ENCODE results near the gene FDXR. TPM values are rescaled to one million over a fixed set of nuclear protein-coding genes. Genes with fewer than 3 reads are reported as not detected.

FDXR gene, protein sequence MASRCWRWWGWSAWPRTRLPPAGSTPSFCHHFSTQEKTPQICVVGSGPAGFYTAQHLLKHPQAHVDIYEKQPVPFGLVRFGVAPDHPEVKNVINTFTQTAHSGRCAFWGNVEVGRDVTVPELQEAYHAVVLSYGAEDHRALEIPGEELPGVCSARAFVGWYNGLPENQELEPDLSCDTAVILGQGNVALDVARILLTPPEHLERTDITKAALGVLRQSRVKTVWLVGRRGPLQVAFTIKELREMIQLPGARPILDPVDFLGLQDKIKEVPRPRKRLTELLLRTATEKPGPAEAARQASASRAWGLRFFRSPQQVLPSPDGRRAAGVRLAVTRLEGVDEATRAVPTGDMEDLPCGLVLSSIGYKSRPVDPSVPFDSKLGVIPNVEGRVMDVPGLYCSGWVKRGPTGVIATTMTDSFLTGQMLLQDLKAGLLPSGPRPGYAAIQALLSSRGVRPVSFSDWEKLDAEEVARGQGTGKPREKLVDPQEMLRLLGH
- 4.8 TPM for polyA plus RNA-seq (2013)

DNA sequence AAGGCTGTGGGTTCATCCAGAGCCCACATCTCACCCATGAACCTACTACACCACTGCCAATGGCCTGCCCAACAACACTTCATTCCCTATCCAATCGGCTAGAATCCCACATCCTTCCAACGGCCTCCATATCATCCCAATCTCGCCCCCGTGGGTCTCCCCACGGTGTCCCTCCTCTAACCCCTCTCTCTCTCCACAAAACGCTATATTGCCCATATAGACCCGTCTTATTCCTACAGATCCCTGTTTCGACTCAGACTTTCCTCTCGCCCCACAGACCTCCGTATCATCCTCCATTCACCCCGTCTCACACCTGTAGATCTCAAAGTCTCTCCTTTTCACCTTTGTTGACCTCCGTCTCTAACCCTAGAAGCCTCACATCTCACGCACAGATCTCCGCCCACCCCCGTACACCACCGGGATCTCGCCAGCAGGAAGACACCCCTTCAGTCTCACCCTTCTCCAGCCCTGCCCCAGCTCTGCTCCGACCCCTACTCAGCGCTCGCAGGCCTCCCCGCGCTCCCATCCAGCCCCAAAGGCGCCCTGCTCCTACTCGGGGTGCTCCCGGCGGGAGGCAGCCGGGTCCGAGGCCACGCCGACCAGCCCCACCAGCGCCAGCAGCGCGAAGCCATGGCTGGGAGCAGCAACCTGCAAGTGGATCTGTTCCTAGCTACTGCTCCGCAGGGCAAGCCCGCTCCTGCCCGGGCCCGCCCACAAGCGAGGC lies at the start of gene FDXR:
Gene FDXR, minus strand, starts transcription at position 682 of the 724 bp plus-strand sequence. Its CDS starts 50 bp downstream, at position 632.
- Histone ChIP-seq H3K9me3 (ENCODE audit: control extremely low read depth in 1 of 5, control insufficient read depth in 4 of 5, insufficient read depth in 2 of 5, low read depth in 1 of 5, low read length in 4 of 5) (no peaks in the 10 kb centered on the region), H3K4me1 (ENCODE audit: control extremely low read depth in 1 of 4, control insufficient read depth in 4 of 4, insufficient read depth in 4 of 4, low read length in 3 of 4) (peaks cover 4 to 29% (median 13%) of the 10 kb centered on the region in 4 experiments), H3K4me3 (ENCODE audit: control insufficient read depth in 1 of 7, extremely low read depth in 1 of 7, insufficient read depth in 4 of 7, low read depth in 2 of 7, low read length in 6 of 7) (peak within 1 kb of the TSS; percentile 68 to 95 (median 85)), H3K27ac (ENCODE audit: insufficient read depth in 1 of 2, low read depth in 1 of 2, low read length in 2 of 2, poor library complexity in 1 of 2, severe bottlenecking in 2 of 2) (peak within 1 kb of the TSS; percentile 86 to 94), H3K36me3 (ENCODE audit: control insufficient read depth in 4 of 4, insufficient read depth in 4 of 4, low read length in 3 of 4) (no peaks in the 10 kb centered on the region), H3K27me3 (replicated peaks in 2 of 5; ENCODE audit: control insufficient read depth in 4 of 5, insufficient read depth in 5 of 5, low read length in 4 of 5) (no peaks in the 10 kb centered on the region)
- POLR2A ChIA-PET = interaction anchor here (0.6 to 1.4 kb wide), 2 partner anchors 61 to 398 kb away, joined by 3 read pairs; partner anchors contain the start of gene MIF4GD
- CTCF ChIA-PET = interaction anchor here (0.9 to 5.0 kb wide), 5 partner anchors 9 to 81 kb away, joined by 3 to 20 read pairs (median 7); partner anchors contain the start of gene GRIN2C
- WGBS (ENCODE audit: insufficient coverage) = 8% methylated on average over 38 of the region's 38 CpGs
- no peak for DNase-seq

DNA sequence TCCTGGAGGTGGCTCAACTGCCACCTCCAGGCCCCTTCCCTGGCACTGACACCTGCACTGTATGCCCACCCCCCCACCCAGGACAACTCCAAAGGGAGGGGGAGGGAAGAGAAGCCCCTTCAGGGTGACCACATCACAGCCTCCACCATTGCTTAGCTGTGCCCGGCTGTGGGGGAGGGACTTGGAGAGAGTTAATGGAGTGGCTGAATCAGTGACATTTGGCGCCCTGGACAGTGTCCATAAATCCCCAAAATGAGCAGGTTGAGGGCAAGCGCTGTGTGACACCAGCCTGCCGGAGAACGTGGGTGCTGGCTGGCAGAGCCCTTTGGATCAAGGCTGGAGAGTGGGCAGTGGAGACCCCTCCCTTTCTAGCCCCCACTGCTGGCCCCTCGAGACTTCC lies 49.4 kb upstream of the FDXR start:
- ChIA-PET POLR2A (no interaction called here), CTCF (interaction anchor here (2.1 to 6.2 kb wide), 4 partner anchors 22 to 40 kb away, joined by 6 to 64 read pairs (median 36); no protein-coding TSS in a partner anchor)
- Histone ChIP-seq H3K27me3 (replicated peaks in 2 of 5; ENCODE audit: control insufficient read depth in 4 of 5, insufficient read depth in 5 of 5, low read length in 4 of 5) (peaks cover 0 to 79% (median 35%) of the 10 kb centered on the region in 5 experiments), H3K9me3 (ENCODE audit: control extremely low read depth in 1 of 5, control insufficient read depth in 4 of 5, insufficient read depth in 2 of 5, low read depth in 1 of 5, low read length in 4 of 5) (no peaks in the 10 kb centered on the region), H3K4me3 (ENCODE audit: control insufficient read depth in 1 of 7, extremely low read depth in 1 of 7, insufficient read depth in 4 of 7, low read depth in 2 of 7, low read length in 6 of 7) (no peak overlapping the region), H3K27ac (ENCODE audit: insufficient read depth in 1 of 2, low read depth in 1 of 2, low read length in 2 of 2, poor library complexity in 1 of 2, severe bottlenecking in 2 of 2) (no peak overlapping the region), H3K36me3 (ENCODE audit: control insufficient read depth in 4 of 4, insufficient read depth in 4 of 4, low read length in 3 of 4) (no peaks in the 10 kb centered on the region), H3K4me1 (ENCODE audit: control extremely low read depth in 1 of 4, control insufficient read depth in 4 of 4, insufficient read depth in 4 of 4, low read length in 3 of 4) (peaks cover 0 to 33% (median 30%) of the 10 kb centered on the region in 4 experiments)
- WGBS (ENCODE audit: insufficient coverage) = 76% methylated on average over 5 of the region's 6 CpGs
- no peak for DNase-seq

DNA sequence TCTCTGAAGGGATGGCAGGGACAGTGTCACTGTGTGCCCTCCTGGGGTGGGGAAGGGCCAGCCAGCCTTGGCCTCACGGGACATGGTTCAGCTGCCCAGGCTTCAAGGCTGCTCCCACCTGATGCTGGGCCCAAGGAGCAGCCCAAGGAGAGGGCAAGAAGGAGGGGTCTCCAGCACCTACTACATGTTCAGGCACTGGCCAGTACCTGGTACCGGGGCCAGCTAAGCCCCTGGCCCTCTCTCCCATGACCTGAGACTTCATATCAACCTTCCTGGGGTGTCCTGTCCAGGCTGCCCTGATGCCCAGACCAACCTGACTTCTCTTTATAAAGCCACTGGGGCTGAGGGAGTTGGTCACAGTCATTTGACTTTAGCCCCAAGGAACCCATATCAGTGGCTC lies 49.0 kb upstream of the FDXR start:
- H3K9me3 ChIP-seq (ENCODE audit: control extremely low read depth in 1 of 5, control insufficient read depth in 4 of 5, insufficient read depth in 2 of 5, low read depth in 1 of 5, low read length in 4 of 5) = no peaks in the 10 kb centered on the region
- no peak overlapping the region for H3K4me3 ChIP-seq (ENCODE audit: control insufficient read depth in 1 of 7, extremely low read depth in 1 of 7, insufficient read depth in 4 of 7, low read depth in 2 of 7, low read length in 6 of 7)
- WGBS (ENCODE audit: insufficient coverage) = 100% methylated on average over 2 of the region's 2 CpGs
- no peak overlapping the region for H3K27ac ChIP-seq (ENCODE audit: insufficient read depth in 1 of 2, low read depth in 1 of 2, low read length in 2 of 2, poor library complexity in 1 of 2, severe bottlenecking in 2 of 2)
- ChIA-PET POLR2A (no interaction called here), CTCF (interaction anchor here (0.7 to 5.5 kb wide), 4 partner anchors 15 to 40 kb away, joined by 3 to 37 read pairs (median 20); no protein-coding TSS in a partner anchor)
- peaks cover 0 to 35% (median 32%) of the 10 kb centered on the region in 4 experiments for H3K4me1 ChIP-seq (ENCODE audit: control extremely low read depth in 1 of 4, control insufficient read depth in 4 of 4, insufficient read depth in 4 of 4, low read length in 3 of 4)
- H3K27me3 ChIP-seq (replicated peaks in 2 of 5; ENCODE audit: control insufficient read depth in 4 of 5, insufficient read depth in 5 of 5, low read length in 4 of 5) = peaks cover 0 to 74% (median 35%) of the 10 kb centered on the region in 5 experiments
- no peaks in the 10 kb centered on the region for H3K36me3 ChIP-seq (ENCODE audit: control insufficient read depth in 4 of 4, insufficient read depth in 4 of 4, low read length in 3 of 4)
- no peak for DNase-seq

DNA sequence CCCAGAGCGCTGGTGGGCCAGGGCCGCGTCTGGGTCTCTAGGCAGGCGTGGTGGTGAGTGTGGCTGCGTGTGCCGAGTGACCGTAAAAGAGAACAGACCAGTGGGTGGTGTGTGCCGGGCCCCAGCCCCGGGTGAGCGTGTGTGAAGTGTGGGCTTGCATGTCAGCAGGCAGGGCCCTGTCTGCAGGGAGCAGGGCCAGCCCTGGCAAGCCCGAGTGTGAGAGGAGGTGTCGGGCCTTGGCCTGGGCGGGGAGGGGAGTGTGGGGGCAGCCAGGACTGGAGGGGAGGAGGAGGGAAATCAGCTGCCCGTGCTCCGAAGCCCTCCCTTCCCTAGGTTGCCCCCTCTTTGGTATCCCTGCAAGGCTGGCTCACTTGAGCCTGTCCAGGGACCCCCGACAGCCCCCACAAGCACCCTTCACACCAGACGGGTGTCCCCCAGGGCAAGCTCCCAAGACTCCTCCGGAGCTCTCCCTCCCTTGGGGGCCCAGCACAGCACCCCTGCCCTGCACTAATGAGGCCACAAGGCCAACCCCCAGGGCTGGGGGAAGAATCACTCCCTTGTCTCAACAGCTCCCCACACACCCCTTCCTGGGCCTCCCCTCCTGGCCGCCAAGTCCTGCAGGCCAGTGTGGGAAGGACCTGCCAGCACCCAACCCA lies 48.4 kb upstream of the FDXR start:
- Histone ChIP-seq H3K9me3 (ENCODE audit: control extremely low read depth in 1 of 5, control insufficient read depth in 4 of 5, insufficient read depth in 2 of 5, low read depth in 1 of 5, low read length in 4 of 5) (no peaks in the 10 kb centered on the region), H3K27ac (ENCODE audit: insufficient read depth in 1 of 2, low read depth in 1 of 2, low read length in 2 of 2, poor library complexity in 1 of 2, severe bottlenecking in 2 of 2) (no peak overlapping the region), H3K4me3 (ENCODE audit: control insufficient read depth in 1 of 7, extremely low read depth in 1 of 7, insufficient read depth in 4 of 7, low read depth in 2 of 7, low read length in 6 of 7) (no peak overlapping the region), H3K4me1 (ENCODE audit: control extremely low read depth in 1 of 4, control insufficient read depth in 4 of 4, insufficient read depth in 4 of 4, low read length in 3 of 4) (peaks cover 0 to 35% (median 32%) of the 10 kb centered on the region in 4 experiments), H3K36me3 (ENCODE audit: control insufficient read depth in 4 of 4, insufficient read depth in 4 of 4, low read length in 3 of 4) (no peaks in the 10 kb centered on the region), H3K27me3 (replicated peaks in 2 of 5; ENCODE audit: control insufficient read depth in 4 of 5, insufficient read depth in 5 of 5, low read length in 4 of 5) (peaks cover 0 to 69% (median 32%) of the 10 kb centered on the region in 5 experiments)
- 91% methylated on average over 13 of the region's 19 CpGs for WGBS (ENCODE audit: insufficient coverage)
- ChIA-PET CTCF (interaction anchor here (0.7 to 5.5 kb wide), 5 partner anchors 15 to 92 kb away, joined by 3 to 37 read pairs (median 4); partner anchors contain the start of gene MRPL58), POLR2A (no interaction called here)
- DNase-seq = no peak

DNA sequence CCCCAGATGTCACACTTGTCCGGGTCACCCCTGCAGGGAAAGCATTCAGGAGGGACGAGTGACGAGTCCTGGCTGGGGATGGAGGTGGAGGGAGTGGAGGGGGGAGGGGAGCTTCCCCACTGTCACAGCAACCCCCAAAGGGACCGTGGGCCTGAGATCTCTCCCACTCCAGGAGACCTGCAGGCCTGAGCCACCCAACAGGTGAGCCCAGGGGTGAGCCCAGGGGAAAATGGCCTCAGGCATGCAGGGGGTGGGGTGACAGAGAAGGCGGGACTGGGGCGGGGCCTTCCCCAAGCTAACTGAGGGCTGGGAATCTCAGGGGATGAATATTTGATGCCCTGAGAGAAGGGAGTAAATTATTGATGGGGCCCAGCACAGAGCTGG lies 47.8 kb upstream of the FDXR start:
- WGBS (ENCODE audit: insufficient coverage) = 81% methylated on average over 3 of the region's 6 CpGs
- H3K27me3 ChIP-seq (replicated peaks in 2 of 5; ENCODE audit: control insufficient read depth in 4 of 5, insufficient read depth in 5 of 5, low read length in 4 of 5) = peaks cover 0 to 64% (median 28%) of the 10 kb centered on the region in 5 experiments

DNA sequence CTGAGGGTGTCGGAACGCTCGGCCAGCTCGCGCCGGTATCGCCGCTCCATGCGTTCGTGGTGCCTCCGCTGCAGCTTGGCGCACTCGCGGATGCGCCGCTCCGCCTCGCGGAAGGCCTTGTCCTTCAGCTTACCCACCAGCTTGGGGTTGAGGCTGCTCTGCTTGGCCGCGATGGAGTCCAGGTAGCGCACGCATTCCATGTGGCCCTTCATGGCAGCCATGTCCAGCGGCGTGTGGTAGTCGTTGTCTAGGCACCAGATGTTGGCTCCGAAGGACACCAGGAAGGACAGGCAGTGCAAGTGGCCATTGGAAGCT lies 47.5 kb upstream of the FDXR start:
- H3K9me3 ChIP-seq (ENCODE audit: control extremely low read depth in 1 of 5, control insufficient read depth in 4 of 5, insufficient read depth in 2 of 5, low read depth in 1 of 5, low read length in 4 of 5) = no peaks in the 10 kb centered on the region
- no peaks in the 10 kb centered on the region for H3K36me3 ChIP-seq (ENCODE audit: control insufficient read depth in 4 of 4, insufficient read depth in 4 of 4, low read length in 3 of 4)
- peak overlapping the region in 1 of 7 experiments; percentile 24 for H3K4me3 ChIP-seq (ENCODE audit: control insufficient read depth in 1 of 7, extremely low read depth in 1 of 7, insufficient read depth in 4 of 7, low read depth in 2 of 7, low read length in 6 of 7)
- CTCF ChIA-PET = interaction anchor here (0.9 to 5.5 kb wide), 6 partner anchors 14 to 92 kb away, joined by 3 to 37 read pairs (median 4); partner anchors contain the start of gene MRPL58
- H3K27ac ChIP-seq (ENCODE audit: insufficient read depth in 1 of 2, low read depth in 1 of 2, low read length in 2 of 2, poor library complexity in 1 of 2, severe bottlenecking in 2 of 2) = no peak overlapping the region
- H3K27me3 ChIP-seq (replicated peaks in 2 of 5; ENCODE audit: control insufficient read depth in 4 of 5, insufficient read depth in 5 of 5, low read length in 4 of 5) = peaks cover 0 to 60% (median 25%) of the 10 kb centered on the region in 5 experiments
- peaks cover 0 to 35% (median 32%) of the 10 kb centered on the region in 4 experiments for H3K4me1 ChIP-seq (ENCODE audit: control extremely low read depth in 1 of 4, control insufficient read depth in 4 of 4, insufficient read depth in 4 of 4, low read length in 3 of 4)
- 65% methylated on average over 27 of the region's 27 CpGs for WGBS (ENCODE audit: insufficient coverage)
- peak in 1 of 3 donors; percentile 16 for DNase-seq
- POLR2A ChIA-PET = no interaction called here

More for the DNA sequence above, 47.8 kb upstream of the FDXR start:
- Histone ChIP-seq H3K4me3 (ENCODE audit: control insufficient read depth in 1 of 7, extremely low read depth in 1 of 7, insufficient read depth in 4 of 7, low read depth in 2 of 7, low read length in 6 of 7) (no peak overlapping the region), H3K27ac (ENCODE audit: insufficient read depth in 1 of 2, low read depth in 1 of 2, low read length in 2 of 2, poor library complexity in 1 of 2, severe bottlenecking in 2 of 2) (no peak overlapping the region), H3K9me3 (ENCODE audit: control extremely low read depth in 1 of 5, control insufficient read depth in 4 of 5, insufficient read depth in 2 of 5, low read depth in 1 of 5, low read length in 4 of 5) (no peaks in the 10 kb centered on the region), H3K36me3 (ENCODE audit: control insufficient read depth in 4 of 4, insufficient read depth in 4 of 4, low read length in 3 of 4) (no peaks in the 10 kb centered on the region), H3K4me1 (ENCODE audit: control extremely low read depth in 1 of 4, control insufficient read depth in 4 of 4, insufficient read depth in 4 of 4, low read length in 3 of 4) (peaks cover 0 to 35% (median 32%) of the 10 kb centered on the region in 4 experiments)
- POLR2A ChIA-PET = no interaction called here
- CTCF ChIA-PET = interaction anchor here (1.0 to 5.5 kb wide), 5 partner anchors 14 to 92 kb away, joined by 3 to 37 read pairs (median 4); partner anchors contain the start of gene MRPL58
- DNase-seq = no peak

Data from common myeloid progenitor, CD34-positive (primary cell).